Dermis microvascular lymphatic vessel endothelial cell (primary cell): ENCODE data around the gene PFDN1. TPM values are rescaled to one million over a fixed set of nuclear protein-coding genes. Genes with fewer than 3 reads are reported as not detected.
"Not testable (repeated sequence)": the region's sequence is repeated elsewhere in the genome, so short reads cannot be mapped to it uniquely, and the experiment has no call there.

Experiments
- DNase-seq, 2 donors: peaks; one replicate each; pipeline versions ENCODE4 v3.0.0 to v3.0.0-alpha.2; 2010; ENCODE audit warnings: low read depth in 2 of 2
- total RNA-seq: library from RNA; depleted of rRNA; stranded (reverse); fragments of >200 nt; gene quantifications from 2 replicates; pipeline ENCODE4 v1.2.1, GENCODE V29; 2014

Gene PFDN1
- total RNA-seq, 1 donor from 2014 or later: 63.2 TPM

DNA sequence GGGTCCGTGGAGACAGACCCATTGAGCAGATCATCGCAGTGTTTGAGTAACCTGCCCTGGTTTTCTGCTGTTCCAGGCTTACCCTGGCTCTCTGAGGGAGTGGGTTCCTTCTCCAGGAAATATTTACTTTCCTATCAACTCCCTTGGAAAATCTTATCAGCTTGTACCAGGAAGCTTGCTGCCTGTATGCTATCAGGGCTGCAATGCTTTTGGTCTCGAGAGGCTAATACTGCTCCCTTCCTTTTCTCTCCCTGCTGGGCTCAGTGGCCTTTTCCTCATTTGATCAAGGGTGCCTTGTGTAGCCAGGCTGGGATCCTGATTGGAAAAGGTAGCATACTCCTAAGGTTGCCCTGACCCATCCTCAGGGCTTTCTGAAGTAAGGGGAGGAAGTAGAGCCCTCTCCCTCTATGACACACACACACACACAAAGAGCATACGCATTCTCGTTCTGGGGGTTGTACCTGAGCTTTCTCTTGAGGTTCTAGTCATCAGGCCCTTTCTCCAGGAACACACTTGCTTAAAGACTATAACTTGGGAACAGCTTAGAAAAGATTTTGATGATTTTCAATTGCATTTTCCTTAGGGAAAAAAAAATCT lies 86.3 kb downstream of the PFDN1 start:
- DNase-seq: no peak

GRCh38 chr5:140215276-140215675 lies 87.6 kb downstream of the PFDN1 start:
- DNase-seq: no peak

DNA sequence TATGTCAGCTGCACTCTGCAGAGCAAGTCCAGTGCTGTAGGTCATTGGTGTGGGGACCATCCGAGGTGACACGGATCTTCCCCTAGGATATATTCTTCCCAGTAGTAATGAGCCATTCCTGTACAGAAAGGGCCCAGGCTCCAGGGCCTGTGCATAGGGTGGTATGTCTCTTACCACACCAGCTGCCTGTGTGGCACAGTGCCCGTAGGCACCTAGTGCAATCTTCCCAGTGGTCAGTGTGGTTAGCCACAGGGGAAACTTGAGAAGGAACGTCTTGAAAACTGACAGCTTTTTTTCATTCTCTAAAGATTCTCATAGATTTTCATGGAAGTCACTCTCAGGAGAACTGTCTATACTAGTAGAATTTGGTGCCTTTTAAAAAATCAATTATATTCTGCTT lies 88.1 kb downstream of the PFDN1 start:
- no peak for DNase-seq

- no peak for DNase-seq
These were observed 89.4 kb downstream of the PFDN1 start for GRCh38 chr5:140213370-140213983.

DNA sequence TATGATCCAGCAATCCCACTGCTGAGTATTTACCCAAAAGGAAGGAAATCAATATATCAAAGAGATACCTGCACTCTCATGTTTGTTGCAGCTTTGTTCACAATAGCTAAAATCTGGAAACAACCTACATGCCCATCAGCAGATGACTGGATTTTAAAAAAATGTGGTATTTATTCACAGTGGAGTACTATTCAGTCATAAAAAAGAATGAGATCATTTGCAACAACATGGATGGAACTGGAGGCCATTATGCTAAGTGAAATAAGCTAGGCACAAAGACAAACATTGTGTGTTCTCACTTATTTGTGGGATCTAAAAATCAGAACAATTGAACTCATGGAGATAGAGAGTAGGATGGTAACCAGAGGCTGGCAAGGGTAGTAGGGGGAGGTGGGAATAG lies 94.8 kb downstream of the PFDN1 start:
- DNase-seq: no peak

DNA sequence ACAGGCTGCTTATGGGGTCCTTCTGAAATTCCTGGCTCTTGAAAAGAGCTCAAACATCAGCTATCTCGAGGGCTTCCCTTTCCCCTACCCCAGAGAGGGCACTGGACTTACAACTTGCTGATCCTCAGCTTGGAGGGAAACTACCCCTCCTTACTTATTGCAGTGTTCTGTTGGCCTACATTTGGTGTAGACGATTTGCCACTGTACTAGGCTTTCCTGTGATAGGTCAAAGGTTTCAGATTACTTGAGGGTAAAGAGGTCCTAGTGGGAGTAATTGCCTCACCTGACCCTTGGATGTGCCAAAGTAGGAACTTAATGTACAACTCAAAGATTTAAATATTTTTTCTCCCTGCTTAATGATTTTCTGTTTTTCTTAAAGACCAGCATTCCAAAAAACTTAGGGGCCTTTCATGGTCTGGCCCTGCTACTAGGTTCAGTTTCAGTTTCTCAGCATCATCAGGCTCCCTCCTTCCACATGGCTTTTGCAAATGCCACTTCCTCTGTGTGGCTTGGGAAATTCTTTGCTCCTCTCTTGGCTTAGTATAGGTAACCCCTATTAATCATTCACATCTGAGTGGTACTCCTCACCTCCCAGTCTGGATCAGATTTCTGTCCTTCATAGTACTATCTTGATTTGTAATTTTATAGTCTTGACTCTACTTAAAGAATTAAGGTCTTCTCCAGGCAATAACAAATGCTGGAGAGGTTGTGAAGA lies 95.5 kb downstream of the PFDN1 start:
- no peak for DNase-seq

GRCh38 chr5:140205952-140206351 lies 96.9 kb downstream of the PFDN1 start:
- DNase-seq: no peak

DNA sequence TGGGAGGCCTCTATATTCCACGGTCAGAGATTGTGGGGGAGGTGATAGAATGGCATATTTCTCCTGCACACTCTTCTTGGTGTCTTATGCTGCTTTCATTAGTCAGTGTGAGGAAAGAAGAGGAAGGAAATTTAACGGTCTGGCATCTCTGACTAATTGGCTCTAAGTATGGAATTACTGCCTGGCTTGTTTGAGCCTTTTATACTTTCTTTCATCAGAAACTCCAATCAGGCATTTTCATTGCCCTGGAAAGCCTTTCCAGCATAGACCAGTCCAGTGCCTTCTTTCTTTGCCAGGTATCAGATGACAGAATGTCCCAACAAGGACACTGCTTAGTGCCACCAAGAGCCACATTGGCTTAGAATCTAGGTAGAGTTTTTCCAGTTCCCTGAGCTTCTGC lies 97.7 kb downstream of the PFDN1 start:
- peak in 1 of 2 donors; percentile 66 for DNase-seq

DNA sequence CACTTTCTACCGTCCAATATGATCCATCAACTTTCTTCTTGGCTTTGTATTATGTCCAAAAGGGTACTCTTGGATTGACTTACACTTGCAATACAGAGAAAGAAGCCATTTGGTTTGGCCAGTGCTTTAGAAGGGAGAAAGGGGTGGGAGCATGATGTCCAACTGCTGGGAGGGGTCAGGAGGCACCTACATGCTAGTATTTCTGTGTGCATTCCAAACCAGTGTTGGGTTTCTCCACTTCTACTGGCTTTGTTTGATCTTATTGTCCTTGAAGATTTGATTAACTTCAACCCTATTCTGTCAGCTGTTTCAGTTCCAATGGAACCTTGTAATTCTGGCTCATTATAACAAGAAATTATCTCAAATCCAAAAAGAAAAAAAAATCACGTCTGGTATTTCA lies 100.3 kb downstream of the PFDN1 start:
- no peak for DNase-seq

DNA sequence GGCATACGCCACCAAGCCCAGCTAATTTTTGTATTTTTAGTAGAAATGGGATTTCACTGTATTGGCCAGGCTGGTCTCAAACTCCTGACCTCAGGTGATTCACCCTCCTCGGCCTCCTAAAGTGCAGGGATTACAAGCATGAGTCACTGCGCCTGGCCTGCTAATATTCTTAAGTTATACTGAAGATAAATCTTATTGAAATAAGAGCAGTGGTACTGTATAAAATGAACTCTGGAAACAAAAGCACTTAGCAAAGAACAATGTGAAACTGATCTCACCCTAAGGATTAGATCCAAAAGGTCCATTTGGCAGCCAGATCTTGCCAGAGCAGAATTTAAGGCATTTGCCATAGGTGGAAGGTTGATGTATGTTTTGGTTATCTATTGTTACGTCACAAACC lies 100.8 kb downstream of the PFDN1 start:
- DNase-seq: no peak

DNA sequence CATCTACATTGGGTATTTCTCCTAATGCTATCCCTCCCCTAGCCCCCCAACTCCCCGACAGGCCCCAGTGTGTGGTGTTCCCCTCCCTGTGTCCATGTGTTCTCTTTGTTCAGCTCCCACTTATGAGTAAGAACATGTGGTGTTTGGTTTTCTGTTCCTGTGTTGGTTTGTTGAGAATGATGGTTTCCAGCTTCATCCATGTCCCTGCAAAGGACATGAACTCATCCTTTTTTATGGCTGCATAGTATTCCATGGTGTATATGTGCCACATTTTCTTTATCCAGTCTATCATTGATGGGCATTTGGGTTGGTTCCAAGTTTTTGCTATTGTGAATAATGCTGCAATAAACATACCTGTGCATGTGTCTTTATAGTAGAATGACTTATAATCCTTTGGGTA lies 104.0 kb downstream of the PFDN1 start:
- DNase-seq: not testable (repeated sequence)

DNA sequence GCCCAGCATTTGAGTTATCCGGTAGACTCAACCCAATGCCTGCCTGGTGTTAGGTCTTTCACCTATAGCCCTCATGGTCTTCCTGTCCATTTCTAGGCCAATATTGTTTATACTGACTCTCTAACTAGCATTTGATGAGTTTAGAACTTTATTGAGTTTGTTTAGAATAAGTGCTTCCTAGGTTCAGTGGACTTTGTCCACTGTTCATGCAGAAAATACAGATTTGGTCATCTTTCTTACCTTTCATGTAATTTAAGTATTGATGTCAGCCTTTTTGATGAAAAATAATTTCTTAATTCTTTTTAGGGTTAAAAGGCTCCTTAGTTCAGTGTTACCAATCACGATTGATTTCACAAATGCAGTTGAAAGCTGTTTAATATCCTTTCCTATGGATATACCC lies 105.9 kb downstream of the PFDN1 start:
- no peak for DNase-seq

DNA sequence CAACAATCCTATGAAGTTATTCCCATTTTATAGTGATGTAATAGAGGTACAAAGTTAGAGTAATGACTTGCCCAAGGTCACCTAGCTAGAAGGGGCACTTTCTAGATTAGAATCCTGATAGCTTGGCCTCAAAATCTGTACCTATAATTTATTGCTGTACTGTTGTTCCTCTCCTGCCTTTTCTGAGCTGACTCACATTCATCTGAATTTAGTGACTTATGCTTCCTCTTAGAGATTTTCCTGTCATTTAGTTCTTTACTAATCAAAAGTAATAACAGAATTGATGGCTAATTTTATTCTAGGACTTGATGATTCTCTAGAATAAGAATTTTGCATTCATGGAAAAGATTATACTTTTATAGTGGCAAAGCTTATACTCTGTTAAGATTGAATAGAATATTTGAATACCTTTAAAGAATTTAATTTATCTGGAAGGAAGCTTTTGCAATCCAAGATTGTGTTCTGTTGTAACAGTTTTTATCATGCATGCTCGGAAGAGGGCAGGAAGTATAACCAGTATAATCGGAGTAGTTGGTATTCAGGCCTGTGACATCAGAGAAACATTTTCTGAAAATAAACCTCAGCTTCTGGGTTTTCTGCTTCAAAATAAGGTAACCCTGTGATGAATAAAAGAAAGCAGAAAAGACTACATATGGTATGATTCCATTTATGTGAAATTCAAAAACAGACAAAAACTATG lies 106.6 kb downstream of the PFDN1 start:
- no peak for DNase-seq

Other genes starting within 250 kb of the PFDN1 start
- 4.5 and 7.0 TPM in 2 replicates for gene PURA, start 189.0 kb downstream of the PFDN1 start, total RNA-seq
- 2.6 and 4.0 TPM in 2 replicates for gene IGIP, start 177.2 kb downstream of the PFDN1 start, total RNA-seq
- gene CYSTM1, start 127.9 kb downstream of the PFDN1 start, total RNA-seq: 11.3 and 16.3 TPM in 2 replicates
- 12.1 and 15.5 TPM in 2 replicates for gene HBEGF, start 43.5 kb upstream of the PFDN1 start, total RNA-seq
- gene SLC4A9, start 57.1 kb upstream of the PFDN1 start, total RNA-seq: not detected in 2 replicates
- gene ANKHD1, start 98.7 kb upstream of the PFDN1 start, total RNA-seq: 44.7 and 59.3 TPM in 2 replicates
- 1.3 and 2.3 TPM in 2 replicates for gene EIF4EBP3, start 244.6 kb upstream of the PFDN1 start, total RNA-seq